GM18519 (cell line): ENCODE results near the gene MRPL30.
"Not testable (repeated sequence)": the region's sequence is repeated elsewhere in the genome, so short reads cannot be mapped to it uniquely, and the experiment has no call there.

Experiments
- ATAC-seq: cut with Tn5 transposase; IDR thresholded peaks from one replicate; pipeline ENCODE4 v1.9.1; 2021; ENCODE audit warnings: mild to moderate bottlenecking, moderate library complexity; ENCODE audit not compliant: unreplicated experiment, low FRiP score

MRPL30 gene

GRCh38 chr2:99180755-99181623, at the start of gene MRPL30, which contains the start of gene MITD1:
TSS of gene MRPL30 (plus strand) at chr2:99181184. CDS start at chr2:99186204, 5,020 bp downstream.
TSS of gene MITD1 (minus strand) at chr2:99181058. CDS start at chr2:99180981, 77 bp downstream.
- ATAC-seq, result peak; percentile 68

- ATAC-seq, result not testable (repeated sequence)
Observed at GRCh38 chr2:99135044-99135556, 45.9 kb upstream of the MRPL30 start.

- no peak for ATAC-seq
Observed at GRCh38 chr2:99139003-99139402, 42.0 kb upstream of the MRPL30 start.

- no peak for ATAC-seq
Observed at GRCh38 chr2:99140056-99140859, 40.7 kb upstream of the MRPL30 start.

GRCh38 chr2:99140860-99141109, 40.2 kb upstream of the MRPL30 start:
- peak; percentile 3 for ATAC-seq

GRCh38 chr2:99141110-99142108, 39.6 kb upstream of the MRPL30 start, which contains the start of gene C2orf15:
TSS of gene C2orf15 (plus strand) at chr2:99141707. CDS start at chr2:99150559, 8,852 bp downstream.
- ATAC-seq, result peak; percentile 72

- no peak for ATAC-seq
Observed at GRCh38 chr2:99150706-99151105, 30.3 kb upstream of the MRPL30 start.

GRCh38 chr2:99152199-99152895, 28.6 kb upstream of the MRPL30 start:
- ATAC-seq, result no peak

GRCh38 chr2:99153921-99154604, 26.9 kb upstream of the MRPL30 start:
- no peak for ATAC-seq

- peak; percentile 88 for ATAC-seq
Observed at GRCh38 chr2:99154643-99155536, 26.1 kb upstream of the MRPL30 start, which contains the start of the genes LIPT1 and TSGA10. TSS of gene LIPT1 (plus strand) at chr2:99154967. CDS start at chr2:99161958, 6,991 bp downstream. TSS of gene TSGA10 (minus strand) at chr2:99154942. CDS start at chr2:99109439, 45,503 bp downstream.

GRCh38 chr2:99156891-99157290, 24.1 kb upstream of the MRPL30 start:
- no peak for ATAC-seq

- ATAC-seq, result no peak
Observed at GRCh38 chr2:99158599-99158998, 22.4 kb upstream of the MRPL30 start.

GRCh38 chr2:99159594-99159993, 21.4 kb upstream of the MRPL30 start:
- no peak for ATAC-seq

GRCh38 chr2:99166218-99166617, 14.8 kb upstream of the MRPL30 start:
- no peak for ATAC-seq

GRCh38 chr2:99169534-99169933, 11.4 kb upstream of the MRPL30 start:
- no peak for ATAC-seq

- no peak for ATAC-seq
Observed at GRCh38 chr2:99171377-99172140, 9.4 kb upstream of the MRPL30 start.

- no peak for ATAC-seq
Observed at GRCh38 chr2:99181624-99182000, 628 bp downstream of the MRPL30 start.
